ACC112 (cell line): ENCODE results near the gene SIL1.
A peak's percentile ranks its signal among the peaks of the same experiment; 100 is the strongest.

ENCODE experiments used
- H2AFZ ChIP-seq: fragments of 200-600 bp; sonication (generic); one replicate; pipeline ENCODE4 v1.6.0; 2017; ENCODE audit warnings: antibody characterized with exemption, low read length; ENCODE audit not compliant: unreplicated experiment
- H3K27ac ChIP-seq: fragments of 200-600 bp; sonication (generic); 2 replicates; pipeline ENCODE4 v1.5.1; 2014; ENCODE audit warnings: low read depth, mild to moderate bottlenecking, antibody characterized with exemption, low read length, moderate library complexity
- H3K27me3 ChIP-seq: fragments of 200-600 bp; sonication (generic); 2 replicates; pipeline ENCODE4 v1.6.1; 2014; ENCODE audit warnings: mild to moderate bottlenecking, antibody characterized with exemption, low read length, moderate library complexity, mixed read lengths; ENCODE audit not compliant: insufficient read depth
- H3K36me3 ChIP-seq: fragments of 200-600 bp; sonication (generic); 2 replicates; pipeline ENCODE4 v1.6.1; 2016; ENCODE audit warnings: mild to moderate bottlenecking, antibody characterized with exemption, low read length, moderate library complexity, mixed read lengths; ENCODE audit not compliant: insufficient read depth
- H3K4me1 ChIP-seq: fragments of 200-600 bp; sonication (generic); one replicate; pipeline ENCODE4 v1.6.1; 2016; ENCODE audit warnings: low read length, mixed read lengths; ENCODE audit not compliant: insufficient read depth, unreplicated experiment, control insufficient read depth
- H3K4me3 ChIP-seq: fragments of 200-600 bp; sonication (generic); 2 replicates; pipeline ENCODE4 v1.5.1; 2014; ENCODE audit warnings: mild to moderate bottlenecking, low read depth, low read length
- H3K79me2 ChIP-seq: fragments of 200-600 bp; sonication (generic); one replicate; pipeline ENCODE4 v1.6.0; 2016; ENCODE audit warnings: low read length; ENCODE audit not compliant: control insufficient read depth, unreplicated experiment, insufficient read depth

Gene SIL1

GRCh38 chr5:138914338-138914737 is 283.8 kb downstream of the SIL1 start:
- H3K36me3 ChIP-seq = peaks cover 30% of the 10 kb centered on the region
- H3K4me3 ChIP-seq = no peak overlapping the region
- no peak overlapping the region for H2AFZ ChIP-seq
- no peaks in the 10 kb centered on the region for H3K79me2 ChIP-seq
- H3K27me3 ChIP-seq = no peaks in the 10 kb centered on the region
- H3K27ac ChIP-seq = no peak overlapping the region
- no peaks in the 10 kb centered on the region for H3K4me1 ChIP-seq

GRCh38 chr5:138913773-138914172 is 284.4 kb downstream of the SIL1 start:
- no peak overlapping the region for H3K4me3 ChIP-seq
- no peaks in the 10 kb centered on the region for H3K79me2 ChIP-seq
- H3K27me3 ChIP-seq = no peaks in the 10 kb centered on the region
- no peaks in the 10 kb centered on the region for H3K4me1 ChIP-seq
- peaks cover 34% of the 10 kb centered on the region for H3K36me3 ChIP-seq
- no peak overlapping the region for H3K27ac ChIP-seq
- H2AFZ ChIP-seq = no peak overlapping the region

- no peaks in the 10 kb centered on the region for H3K27me3 ChIP-seq
- H3K79me2 ChIP-seq = no peaks in the 10 kb centered on the region
- no peak overlapping the region for H3K4me3 ChIP-seq
- H3K27ac ChIP-seq = no peak overlapping the region
- no peak overlapping the region for H2AFZ ChIP-seq
- H3K4me1 ChIP-seq = no peaks in the 10 kb centered on the region
- H3K36me3 ChIP-seq = peaks cover 34% of the 10 kb centered on the region
Observed at GRCh38 chr5:138912093-138912492, 286.1 kb downstream of the SIL1 start.

GRCh38 chr5:138911441-138911840 is 286.7 kb downstream of the SIL1 start:
- no peak overlapping the region for H3K4me3 ChIP-seq
- H2AFZ ChIP-seq = no peak overlapping the region
- H3K36me3 ChIP-seq = peaks cover 36% of the 10 kb centered on the region
- H3K4me1 ChIP-seq = no peaks in the 10 kb centered on the region
- H3K79me2 ChIP-seq = no peaks in the 10 kb centered on the region
- no peaks in the 10 kb centered on the region for H3K27me3 ChIP-seq
- no peak overlapping the region for H3K27ac ChIP-seq

- Histone ChIP-seq H3K4me1 (no peaks in the 10 kb centered on the region), H3K79me2 (no peaks in the 10 kb centered on the region), H3K4me3 (no peak overlapping the region), H3K36me3 (peaks cover 44% of the 10 kb centered on the region), H2AFZ (no peak overlapping the region), H3K27ac (no peak overlapping the region), H3K27me3 (no peaks in the 10 kb centered on the region)
Observed at GRCh38 chr5:138910546-138911185, 287.5 kb downstream of the SIL1 start.

- H3K27me3 ChIP-seq = no peaks in the 10 kb centered on the region
- H3K36me3 ChIP-seq = peaks cover 45% of the 10 kb centered on the region
- peaks cover 5% of the 10 kb centered on the region for H3K4me1 ChIP-seq
- H3K79me2 ChIP-seq = no peaks in the 10 kb centered on the region
- no peak overlapping the region for H3K27ac ChIP-seq
- no peak overlapping the region for H3K4me3 ChIP-seq
- no peak overlapping the region for H2AFZ ChIP-seq
Observed at GRCh38 chr5:138909734-138910133, 288.4 kb downstream of the SIL1 start.

GRCh38 chr5:138905541-138905940 is 292.6 kb downstream of the SIL1 start:
- Histone ChIP-seq H3K27ac (no peak overlapping the region), H3K79me2 (peaks cover 6% of the 10 kb centered on the region), H3K4me3 (no peak overlapping the region), H3K27me3 (no peaks in the 10 kb centered on the region), H3K36me3 (peaks cover 42% of the 10 kb centered on the region), H3K4me1 (peaks cover 32% of the 10 kb centered on the region), H2AFZ (no peak overlapping the region)

- H3K4me1 ChIP-seq = peaks cover 43% of the 10 kb centered on the region
- H3K36me3 ChIP-seq = peaks cover 29% of the 10 kb centered on the region
- no peak overlapping the region for H2AFZ ChIP-seq
- peaks cover 6% of the 10 kb centered on the region for H3K79me2 ChIP-seq
- no peak overlapping the region for H3K4me3 ChIP-seq
- H3K27ac ChIP-seq = peak overlapping the region; percentile 15; the same call in 1 of the 2 replicates
- no peaks in the 10 kb centered on the region for H3K27me3 ChIP-seq
Observed at GRCh38 chr5:138903130-138903775, 294.9 kb downstream of the SIL1 start.

- H3K79me2 ChIP-seq = peaks cover 6% of the 10 kb centered on the region
- no peak overlapping the region for H3K27ac ChIP-seq
- H3K4me3 ChIP-seq = no peak overlapping the region
- H2AFZ ChIP-seq = no peak overlapping the region
- peaks cover 29% of the 10 kb centered on the region for H3K36me3 ChIP-seq
- H3K27me3 ChIP-seq = no peaks in the 10 kb centered on the region
- H3K4me1 ChIP-seq = peaks cover 43% of the 10 kb centered on the region
Observed at GRCh38 chr5:138901716-138902115, 296.5 kb downstream of the SIL1 start.

- H3K27me3 ChIP-seq = no peaks in the 10 kb centered on the region
- no peak overlapping the region for H2AFZ ChIP-seq
- peak overlapping the region; percentile 5; the same call in 1 of the 2 replicates for H3K4me3 ChIP-seq
- H3K4me1 ChIP-seq = peaks cover 42% of the 10 kb centered on the region
- peak overlapping the region; percentile 53 for H3K27ac ChIP-seq
- H3K36me3 ChIP-seq = peaks cover 16% of the 10 kb centered on the region
- H3K79me2 ChIP-seq = peaks cover 6% of the 10 kb centered on the region
Observed at GRCh38 chr5:138900281-138900965, 297.7 kb downstream of the SIL1 start.
